ENCODE results near the gene CLASRP. TPM values are rescaled to one million over a fixed set of nuclear protein-coding genes. Genes with fewer than 3 reads are reported as not detected.

CLASRP gene
- total RNA-seq, 1 experiment from 2014 or later, result 79.9 TPM

GRCh38 chr19:44990966-44991365 is 47.9 kb upstream of the CLASRP start:
- H4K20me1 ChIP-seq (ENCODE audit: insufficient read depth), result no peaks in the 10 kb centered on the region
- no peak for DNase-seq (ENCODE audit: low read depth, low spot score)
- H3K4me1 ChIP-seq (ENCODE audit: control insufficient read depth in 1 of 2, insufficient read depth in 2 of 2, low read length in 2 of 2), result no peaks in the 10 kb centered on the region
- no peaks in the 10 kb centered on the region for H3K27me3 ChIP-seq (ENCODE audit: insufficient read depth, low read length)
- H3K9me2 ChIP-seq (ENCODE audit: insufficient read depth), result no peaks in the 10 kb centered on the region
- no peaks in the 10 kb centered on the region for H3K9me3 ChIP-seq (ENCODE audit: control insufficient read depth in 1 of 2, insufficient read depth in 1 of 2, low read depth in 1 of 2, low read length in 2 of 2)
- H3K9ac ChIP-seq (ENCODE audit: low read length), result no peak overlapping the region
- BruUV-seq (replicated peaks), result no TSS peak
- TF ChIP-seq ZNF274 (IDR thresholded peaks at IDR 0.05; ENCODE audit: low read depth, low read length) (no peak), SIN3A (IDR thresholded peaks at IDR 0.05; ENCODE audit: low read depth) (no peak), EZH2 (IDR thresholded peaks at IDR 0.05) (no peak), ZFX (IDR thresholded peaks at IDR 0.05) (no peak), CBX3 (IDR thresholded peaks at IDR 0.05; ENCODE audit: low read depth) (no peak)
- peaks cover 0 to 10% of the 10 kb centered on the region in 2 experiments; a peak in 2 of 4 replicates for H3K36me3 ChIP-seq (ENCODE audit: control insufficient read depth in 1 of 2, insufficient read depth in 2 of 2, low read length in 2 of 2)
- H3K4me2 ChIP-seq (ENCODE audit: low read length), result no peak overlapping the region
- H2AFZ ChIP-seq (ENCODE audit: low read depth, low read length, poor library complexity, severe bottlenecking), result no peak overlapping the region
- H3K79me2 ChIP-seq (ENCODE audit: insufficient read depth, low read length), result no peaks in the 10 kb centered on the region
- intact Hi-C loops (cut with micrococcal nuclease), result no loop called here
- ChIA-PET POLR2A (no interaction called here), CTCF (no interaction called here), RAD21 (ENCODE audit: low non-redundant PET in 1 of 2, low total read pairs in 2 of 2, uncharacterized antibody in 2 of 2, unreplicated experiment in 2 of 2) (no interaction called here)
- ATAC-seq, result no peak
- H3K4me3 ChIP-seq (replicated peaks in 1 of 2; ENCODE audit: low read depth in 1 of 2, low read length in 2 of 2), result no peak overlapping the region
- H3K27ac ChIP-seq (ENCODE audit: low read depth, low read length), result no peak overlapping the region

GRCh38 chr19:44992336-44993163 is 46.3 kb upstream of the CLASRP start:
- no peaks in the 10 kb centered on the region for H3K4me1 ChIP-seq (ENCODE audit: control insufficient read depth in 1 of 2, insufficient read depth in 2 of 2, low read length in 2 of 2)
- H3K9me2 ChIP-seq (ENCODE audit: insufficient read depth), result no peaks in the 10 kb centered on the region
- POLR2A ChIA-PET, result no interaction called here
- no peak overlapping the region for H3K4me3 ChIP-seq (replicated peaks in 1 of 2; ENCODE audit: low read depth in 1 of 2, low read length in 2 of 2)
- CTCF ChIA-PET, result no interaction called here
- intact Hi-C loops (cut with micrococcal nuclease), result no loop called here
- RAD21 ChIA-PET (ENCODE audit: low non-redundant PET in 1 of 2, low total read pairs in 2 of 2, uncharacterized antibody in 2 of 2, unreplicated experiment in 2 of 2), result no interaction called here
- H3K9me3 ChIP-seq (ENCODE audit: control insufficient read depth in 1 of 2, insufficient read depth in 1 of 2, low read depth in 1 of 2, low read length in 2 of 2), result no peaks in the 10 kb centered on the region
- BruUV-seq (replicated peaks), result no TSS peak
- ATAC-seq (no peak), DNase-seq (ENCODE audit: low read depth, low spot score) (no peak)
- no peaks in the 10 kb centered on the region for H3K27me3 ChIP-seq (ENCODE audit: insufficient read depth, low read length)
- H3K9ac ChIP-seq (ENCODE audit: low read length), result no peak overlapping the region
- H2AFZ ChIP-seq (ENCODE audit: low read depth, low read length, poor library complexity, severe bottlenecking), result no peak overlapping the region
- H4K20me1 ChIP-seq (ENCODE audit: insufficient read depth), result no peaks in the 10 kb centered on the region
- H3K79me2 ChIP-seq (ENCODE audit: insufficient read depth, low read length), result no peaks in the 10 kb centered on the region
- no peak overlapping the region for H3K4me2 ChIP-seq (ENCODE audit: low read length)
- H3K36me3 ChIP-seq (ENCODE audit: control insufficient read depth in 1 of 2, insufficient read depth in 2 of 2, low read length in 2 of 2), result peaks cover 0 to 6% of the 10 kb centered on the region in 2 experiments; a peak in 2 of 4 replicates
- H3K27ac ChIP-seq (ENCODE audit: low read depth, low read length), result no peak overlapping the region
- no peak for TF ChIP-seq SIN3A (IDR thresholded peaks at IDR 0.05; ENCODE audit: low read depth)
- TF ChIP-seq, protein P1, sequence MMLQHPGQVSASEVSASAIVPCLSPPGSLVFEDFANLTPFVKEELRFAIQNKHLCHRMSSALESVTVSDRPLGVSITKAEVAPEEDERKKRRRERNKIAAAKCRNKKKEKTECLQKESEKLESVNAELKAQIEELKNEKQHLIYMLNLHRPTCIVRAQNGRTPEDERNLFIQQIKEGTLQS (IDR thresholded peaks at IDR 0.05), result no peak
- TF ChIP-seq, protein P2, sequence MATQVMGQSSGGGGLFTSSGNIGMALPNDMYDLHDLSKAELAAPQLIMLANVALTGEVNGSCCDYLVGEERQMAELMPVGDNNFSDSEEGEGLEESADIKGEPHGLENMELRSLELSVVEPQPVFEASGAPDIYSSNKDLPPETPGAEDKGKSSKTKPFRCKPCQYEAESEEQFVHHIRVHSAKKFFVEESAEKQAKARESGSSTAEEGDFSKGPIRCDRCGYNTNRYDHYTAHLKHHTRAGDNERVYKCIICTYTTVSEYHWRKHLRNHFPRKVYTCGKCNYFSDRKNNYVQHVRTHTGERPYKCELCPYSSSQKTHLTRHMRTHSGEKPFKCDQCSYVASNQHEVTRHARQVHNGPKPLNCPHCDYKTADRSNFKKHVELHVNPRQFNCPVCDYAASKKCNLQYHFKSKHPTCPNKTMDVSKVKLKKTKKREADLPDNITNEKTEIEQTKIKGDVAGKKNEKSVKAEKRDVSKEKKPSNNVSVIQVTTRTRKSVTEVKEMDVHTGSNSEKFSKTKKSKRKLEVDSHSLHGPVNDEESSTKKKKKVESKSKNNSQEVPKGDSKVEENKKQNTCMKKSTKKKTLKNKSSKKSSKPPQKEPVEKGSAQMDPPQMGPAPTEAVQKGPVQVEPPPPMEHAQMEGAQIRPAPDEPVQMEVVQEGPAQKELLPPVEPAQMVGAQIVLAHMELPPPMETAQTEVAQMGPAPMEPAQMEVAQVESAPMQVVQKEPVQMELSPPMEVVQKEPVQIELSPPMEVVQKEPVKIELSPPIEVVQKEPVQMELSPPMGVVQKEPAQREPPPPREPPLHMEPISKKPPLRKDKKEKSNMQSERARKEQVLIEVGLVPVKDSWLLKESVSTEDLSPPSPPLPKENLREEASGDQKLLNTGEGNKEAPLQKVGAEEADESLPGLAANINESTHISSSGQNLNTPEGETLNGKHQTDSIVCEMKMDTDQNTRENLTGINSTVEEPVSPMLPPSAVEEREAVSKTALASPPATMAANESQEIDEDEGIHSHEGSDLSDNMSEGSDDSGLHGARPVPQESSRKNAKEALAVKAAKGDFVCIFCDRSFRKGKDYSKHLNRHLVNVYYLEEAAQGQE (IDR thresholded peaks at IDR 0.05; ENCODE audit: low read depth), result no peak
- TF ChIP-seq TCF7L2 (IDR thresholded peaks at IDR 0.05; ENCODE audit: borderline replicate concordance, extremely low read depth, insufficient read depth, insufficient read length), result no peak
- no peak for TF ChIP-seq ZFX (IDR thresholded peaks at IDR 0.05)
- TF ChIP-seq, protein P3, sequence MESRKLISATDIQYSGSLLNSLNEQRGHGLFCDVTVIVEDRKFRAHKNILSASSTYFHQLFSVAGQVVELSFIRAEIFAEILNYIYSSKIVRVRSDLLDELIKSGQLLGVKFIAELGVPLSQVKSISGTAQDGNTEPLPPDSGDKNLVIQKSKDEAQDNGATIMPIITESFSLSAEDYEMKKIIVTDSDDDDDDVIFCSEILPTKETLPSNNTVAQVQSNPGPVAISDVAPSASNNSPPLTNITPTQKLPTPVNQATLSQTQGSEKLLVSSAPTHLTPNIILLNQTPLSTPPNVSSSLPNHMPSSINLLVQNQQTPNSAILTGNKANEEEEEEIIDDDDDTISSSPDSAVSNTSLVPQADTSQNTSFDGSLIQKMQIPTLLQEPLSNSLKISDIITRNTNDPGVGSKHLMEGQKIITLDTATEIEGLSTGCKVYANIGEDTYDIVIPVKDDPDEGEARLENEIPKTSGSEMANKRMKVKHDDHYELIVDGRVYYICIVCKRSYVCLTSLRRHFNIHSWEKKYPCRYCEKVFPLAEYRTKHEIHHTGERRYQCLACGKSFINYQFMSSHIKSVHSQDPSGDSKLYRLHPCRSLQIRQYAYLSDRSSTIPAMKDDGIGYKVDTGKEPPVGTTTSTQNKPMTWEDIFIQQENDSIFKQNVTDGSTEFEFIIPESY (IDR thresholded peaks at IDR 0.05; ENCODE audit: extremely low read depth, insufficient replicate concordance, low read length), result no peak
- TF ChIP-seq CBX3 (IDR thresholded peaks at IDR 0.05; ENCODE audit: low read depth), result no peak
- no peak for TF ChIP-seq POLR2AphosphoS5 (IDR thresholded peaks at IDR 0.05; ENCODE audit: low read depth, low read length)
- no peak for TF ChIP-seq SP1 (IDR thresholded peaks at IDR 0.05; ENCODE audit: low read depth)
- TF ChIP-seq JUND (IDR thresholded peaks at IDR 0.05), result no peak
- TF ChIP-seq EGR1 (IDR thresholded peaks at IDR 0.05; ENCODE audit: low read depth), result no peak
- TF ChIP-seq RAD21 (IDR thresholded peaks at IDR 0.05; ENCODE audit: low read depth), result no peak
- TF ChIP-seq ELF1 (IDR thresholded peaks at IDR 0.05; ENCODE audit: borderline replicate concordance, low read depth), result no peak

Data from HCT116 (cell line).